SK-N-SH treated with all-trans-retinoic acid at 6 μM for 48 hours (cell line): ENCODE data around the gene EDAR.

ENCODE experiments used
- SNAI2 ChIP-seq: fragments of 250-450 bp; sonication (Bioruptor Pico); IDR thresholded peaks from 2 replicates; pipeline ENCODE4 v1.5.0; 2020; ENCODE audit warnings: mild to moderate bottlenecking, moderate library complexity
- ZFP30 ChIP-seq: fragments of 450-650 bp; formaldehyde crosslinking; IDR thresholded peaks from 2 replicates; pipeline ENCODE4 v1.5.0; 2022; ENCODE audit warnings: mild to moderate bottlenecking, moderate library complexity
- ZNF565 ChIP-seq: fragments of 450-650 bp; formaldehyde crosslinking; conservative IDR thresholded peaks from 2 replicates; pipeline ENCODE4 v1.5.0; 2020; ENCODE audit warnings: low read depth, mild to moderate bottlenecking, moderate library complexity

- no peak for TF ChIP-seq ZFP30 (CRISPR knock-in tag)
- no peak for TF ChIP-seq SNAI2 (CRISPR knock-in tag)
- TF ChIP-seq ZNF565 (CRISPR knock-in tag): no peak
These were observed 8.9 kb downstream of the EDAR start for GRCh38 chr2:108980076-108980475.
